ENCODE measurements around the gene CCNQ.

The CCNQ gene

DNA sequence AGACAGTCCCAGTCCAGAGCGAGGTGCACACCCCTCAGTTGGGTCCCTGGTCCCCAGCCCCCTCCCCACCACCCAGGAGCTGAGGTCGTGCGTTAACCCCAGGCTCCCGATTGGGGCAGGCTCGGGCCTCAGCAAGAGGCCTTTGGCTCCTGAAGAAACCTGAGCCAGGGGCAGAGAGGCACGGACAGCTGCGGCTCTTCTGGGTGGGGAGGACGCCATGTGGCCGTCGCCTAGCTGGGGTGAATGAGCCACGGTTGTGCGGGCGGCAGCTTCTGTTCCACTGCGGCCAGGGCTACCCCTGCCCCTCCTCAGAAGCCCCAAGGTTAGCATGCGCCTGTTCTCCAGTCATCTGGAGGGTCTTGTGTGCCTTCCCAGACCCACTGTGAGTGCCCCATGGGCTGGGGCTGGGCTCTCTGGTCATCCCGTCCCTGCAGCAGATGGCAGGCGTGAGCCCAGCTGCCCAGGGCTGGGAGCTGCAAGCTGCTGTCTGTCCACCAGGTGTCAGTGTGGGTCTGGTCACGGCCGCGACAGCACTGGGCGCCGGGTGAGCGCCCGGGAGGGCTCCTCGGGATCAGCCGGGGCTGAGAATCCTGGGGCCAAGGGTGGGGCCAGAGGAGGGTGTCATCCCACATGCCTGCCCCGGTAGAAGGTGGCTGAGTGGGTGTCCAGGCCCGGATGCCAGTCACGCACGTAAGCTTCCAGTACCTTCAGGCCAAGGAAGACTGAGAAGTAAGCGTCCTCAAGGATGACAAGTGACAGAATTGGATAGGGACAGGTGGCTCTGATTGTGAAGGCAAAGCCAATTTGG lies 59.6 kb downstream of the CCNQ start:
- peak; percentile 37 for DNase-seq (ENCODE audit: low read depth)

DNA sequence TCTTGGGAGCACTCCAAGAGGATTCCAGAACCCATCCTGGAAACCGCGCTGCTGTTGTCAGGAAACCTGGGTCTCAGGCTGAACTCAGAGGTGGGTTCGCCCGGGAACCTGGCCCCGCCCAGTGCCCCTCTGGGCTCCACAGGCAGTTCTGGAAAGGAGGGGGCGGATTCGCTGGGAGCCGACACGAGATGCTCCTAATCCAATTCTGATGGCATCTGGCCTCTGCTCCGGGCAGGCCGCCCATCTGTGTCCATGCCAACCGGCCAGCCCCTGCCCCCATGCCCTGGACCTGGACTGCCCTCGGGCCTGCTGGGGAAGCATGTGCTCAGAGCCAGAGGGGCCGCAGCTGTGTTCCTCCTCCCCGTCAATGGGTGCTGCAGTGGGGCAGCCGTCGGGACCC lies 60.5 kb downstream of the CCNQ start:
- no peak for DNase-seq (ENCODE audit: low read depth)

All from fibroblast of gingiva (primary cell).